Mesothelial cell of epicardium (in vitro differentiated cells): Measurements from ENCODE around the gene PPP2R2C. TPM values are rescaled to one million over a fixed set of nuclear protein-coding genes. Genes with fewer than 3 reads are reported as not detected.
A peak's percentile ranks its signal among the peaks of the same experiment; 100 is the strongest.

ENCODE experiments used
- DNase-seq, 2 experiments: peaks; one replicate each; pipeline ENCODE4 v3.0.0; 2021; ENCODE audit warnings: low spot score in 2 of 2; ENCODE audit not compliant: unreplicated experiment in 2 of 2
- H3K27ac Mint-ChIP-seq: 2 replicates; pipeline ENCODE4 v1.8.0; 2021; ENCODE audit warnings: mixed read lengths
- H3K27me3 Mint-ChIP-seq: 2 replicates; pipeline ENCODE4 v1.8.0; 2021; ENCODE audit warnings: low read depth, mixed read lengths
- H3K36me3 Mint-ChIP-seq: 2 replicates; pipeline ENCODE4 v1.8.0; 2021; ENCODE audit warnings: mixed read lengths
- H3K4me1 Mint-ChIP-seq: 2 replicates; pipeline ENCODE4 v1.8.0; 2021; ENCODE audit warnings: mixed read lengths
- H3K4me3 Mint-ChIP-seq: 2 replicates; pipeline ENCODE4 v1.8.0; 2021; ENCODE audit warnings: mild to moderate bottlenecking, moderate library complexity, mixed read lengths
- H3K9me3 Mint-ChIP-seq: 2 replicates; pipeline ENCODE4 v1.8.0; 2021; ENCODE audit warnings: mixed read lengths
- total RNA-seq: library from RNA; stranded (reverse); gene quantifications from 3 replicates; pipeline ENCODE4 v1.2.1, GENCODE V29; 2021
- TF ChIP-seq, protein P1 (sequence below): fragments of 200-600 bp; sonication (generic); IDR thresholded peaks from one replicate; pipeline ENCODE4 v1.5.0; 2021; ENCODE audit warnings: antibody characterized with exemption; ENCODE audit not compliant: unreplicated experiment

PPP2R2C gene
- total RNA-seq, 1 donor from 2014 or later, result 5.2 TPM

DNA sequence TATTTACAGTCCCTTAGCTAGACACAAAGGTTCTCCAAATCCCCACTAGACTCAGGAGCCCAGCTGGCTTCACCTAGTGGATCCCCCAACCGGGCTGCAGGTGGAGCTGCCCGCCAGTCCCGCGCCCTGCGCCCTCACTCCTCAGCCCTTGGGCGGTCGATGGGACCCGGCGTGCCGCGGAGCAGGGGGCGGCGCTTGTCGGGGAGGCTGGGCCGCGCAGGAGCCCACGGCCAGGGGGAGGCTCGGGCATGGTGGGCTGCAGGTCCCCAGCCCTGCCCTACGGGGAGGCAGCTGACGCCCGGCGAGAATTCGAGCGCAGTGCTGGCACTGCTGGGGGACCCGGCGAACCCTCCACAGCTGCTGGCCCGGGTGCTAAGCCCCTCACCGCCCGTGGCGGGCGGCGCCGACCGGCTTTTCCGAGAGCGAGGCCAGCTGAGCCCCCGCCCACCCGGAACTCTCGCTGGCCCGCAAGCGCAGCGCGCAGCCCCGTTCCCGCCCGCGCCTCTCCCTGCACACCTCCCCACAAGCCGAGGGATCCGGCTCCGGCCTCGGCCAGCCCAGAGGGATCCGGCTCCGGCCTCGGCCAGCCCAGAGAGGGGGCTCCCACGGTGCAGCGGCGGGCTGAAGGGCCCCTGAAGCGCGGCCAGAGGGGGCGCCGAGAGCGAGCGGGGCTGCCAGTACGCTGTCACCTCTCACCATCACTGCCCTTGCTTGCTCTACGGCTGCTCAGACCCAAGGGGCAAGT, 163.3 kb downstream of the PPP2R2C start:
- peaks cover 11% of the 10 kb centered on the region for H3K4me1 Mint-ChIP-seq
- H3K36me3 Mint-ChIP-seq, result peaks cover 1% of the 10 kb centered on the region
- H3K4me3 Mint-ChIP-seq, result peak overlapping the region; percentile 67
- H3K9me3 Mint-ChIP-seq, result peaks cover 3% of the 10 kb centered on the region
- peaks cover 12% of the 10 kb centered on the region for H3K27me3 Mint-ChIP-seq
- DNase-seq, result peak in 1 of 2 experiments; percentile 56
- H3K27ac Mint-ChIP-seq, result no peak overlapping the region
- TF ChIP-seq, protein P1, sequence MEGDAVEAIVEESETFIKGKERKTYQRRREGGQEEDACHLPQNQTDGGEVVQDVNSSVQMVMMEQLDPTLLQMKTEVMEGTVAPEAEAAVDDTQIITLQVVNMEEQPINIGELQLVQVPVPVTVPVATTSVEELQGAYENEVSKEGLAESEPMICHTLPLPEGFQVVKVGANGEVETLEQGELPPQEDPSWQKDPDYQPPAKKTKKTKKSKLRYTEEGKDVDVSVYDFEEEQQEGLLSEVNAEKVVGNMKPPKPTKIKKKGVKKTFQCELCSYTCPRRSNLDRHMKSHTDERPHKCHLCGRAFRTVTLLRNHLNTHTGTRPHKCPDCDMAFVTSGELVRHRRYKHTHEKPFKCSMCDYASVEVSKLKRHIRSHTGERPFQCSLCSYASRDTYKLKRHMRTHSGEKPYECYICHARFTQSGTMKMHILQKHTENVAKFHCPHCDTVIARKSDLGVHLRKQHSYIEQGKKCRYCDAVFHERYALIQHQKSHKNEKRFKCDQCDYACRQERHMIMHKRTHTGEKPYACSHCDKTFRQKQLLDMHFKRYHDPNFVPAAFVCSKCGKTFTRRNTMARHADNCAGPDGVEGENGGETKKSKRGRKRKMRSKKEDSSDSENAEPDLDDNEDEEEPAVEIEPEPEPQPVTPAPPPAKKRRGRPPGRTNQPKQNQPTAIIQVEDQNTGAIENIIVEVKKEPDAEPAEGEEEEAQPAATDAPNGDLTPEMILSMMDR, result no peak

DNA sequence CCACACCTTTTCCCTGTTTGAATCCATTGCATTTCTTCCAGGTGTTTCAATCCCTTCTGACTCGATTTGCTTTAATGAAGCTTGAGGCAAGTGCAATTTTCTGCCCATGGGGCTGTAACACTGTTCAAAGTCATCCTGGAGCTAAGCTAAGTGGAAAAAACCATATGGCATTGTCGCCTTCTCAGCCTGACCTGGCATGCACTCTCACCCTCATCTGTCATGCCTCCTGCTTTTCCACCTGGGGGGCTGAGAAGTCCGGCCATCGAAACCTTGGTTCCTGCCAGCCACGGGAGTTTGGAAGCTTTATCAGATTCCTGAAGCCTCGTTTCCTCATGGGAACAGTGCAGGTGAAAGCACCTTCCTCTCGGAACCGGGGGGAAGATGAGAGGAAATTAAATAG, 164.5 kb downstream of the PPP2R2C start:
- TF ChIP-seq, protein P1, result no peak
- peaks cover 12% of the 10 kb centered on the region for H3K27me3 Mint-ChIP-seq
- H3K27ac Mint-ChIP-seq, result no peak overlapping the region
- peaks cover 3% of the 10 kb centered on the region for H3K9me3 Mint-ChIP-seq
- peaks cover 1% of the 10 kb centered on the region for H3K36me3 Mint-ChIP-seq
- no peak overlapping the region for H3K4me3 Mint-ChIP-seq
- peaks cover 6% of the 10 kb centered on the region for H3K4me1 Mint-ChIP-seq
- no peak for DNase-seq

DNA sequence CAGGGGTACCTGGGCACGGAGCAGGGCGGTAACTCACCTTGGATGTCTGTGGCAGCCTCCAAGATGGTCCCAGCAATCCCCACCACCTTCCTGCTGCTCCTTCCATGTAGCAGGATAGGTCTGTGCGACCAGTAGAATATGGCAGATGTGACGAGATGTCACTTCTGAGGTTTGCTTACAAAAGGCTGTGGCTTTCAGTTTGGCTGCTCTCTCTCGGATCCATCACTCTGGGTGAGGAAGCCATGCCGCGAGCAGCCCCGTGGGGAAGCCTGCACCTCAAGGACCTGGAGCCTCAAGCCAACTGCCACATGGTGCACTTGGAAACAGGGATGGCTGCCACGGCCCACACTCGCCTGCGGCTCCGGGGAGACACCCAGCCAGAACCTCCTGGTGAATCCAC, 165.2 kb downstream of the PPP2R2C start:
- Mint-ChIP-seq H3K27ac (no peak overlapping the region), H3K4me3 (no peak overlapping the region), H3K27me3 (peaks cover 12% of the 10 kb centered on the region), H3K4me1 (no peaks in the 10 kb centered on the region), H3K9me3 (peaks cover 3% of the 10 kb centered on the region), H3K36me3 (peaks cover 8% of the 10 kb centered on the region)
- no peak for DNase-seq
- TF ChIP-seq, protein P1, result no peak

DNA sequence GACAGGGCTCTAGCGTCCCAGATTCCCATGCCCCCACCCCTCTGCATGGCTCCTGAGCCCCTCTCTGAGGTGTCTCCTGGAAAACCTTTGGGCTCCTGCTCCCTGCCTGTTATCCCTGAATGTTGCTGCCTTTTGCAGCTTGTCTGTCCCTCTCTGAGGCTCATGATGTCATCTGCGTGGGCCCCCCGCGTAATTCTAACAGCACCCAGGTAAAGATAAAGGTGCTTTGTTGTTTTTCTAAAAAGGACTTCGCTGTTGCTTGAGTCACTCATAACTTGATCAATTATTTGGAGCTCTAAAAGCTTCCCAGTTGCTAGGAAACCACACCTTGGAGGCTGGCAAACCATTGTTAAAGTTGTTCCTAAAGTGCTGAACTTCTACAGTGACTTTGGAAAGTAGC, 166.1 kb downstream of the PPP2R2C start:
- Mint-ChIP-seq H3K4me3 (no peak overlapping the region), H3K27ac (no peak overlapping the region), H3K9me3 (peaks cover 3% of the 10 kb centered on the region), H3K4me1 (no peaks in the 10 kb centered on the region), H3K27me3 (peaks cover 12% of the 10 kb centered on the region), H3K36me3 (peaks cover 14% of the 10 kb centered on the region)
- DNase-seq, result no peak
- TF ChIP-seq, protein P1, result no peak

DNA sequence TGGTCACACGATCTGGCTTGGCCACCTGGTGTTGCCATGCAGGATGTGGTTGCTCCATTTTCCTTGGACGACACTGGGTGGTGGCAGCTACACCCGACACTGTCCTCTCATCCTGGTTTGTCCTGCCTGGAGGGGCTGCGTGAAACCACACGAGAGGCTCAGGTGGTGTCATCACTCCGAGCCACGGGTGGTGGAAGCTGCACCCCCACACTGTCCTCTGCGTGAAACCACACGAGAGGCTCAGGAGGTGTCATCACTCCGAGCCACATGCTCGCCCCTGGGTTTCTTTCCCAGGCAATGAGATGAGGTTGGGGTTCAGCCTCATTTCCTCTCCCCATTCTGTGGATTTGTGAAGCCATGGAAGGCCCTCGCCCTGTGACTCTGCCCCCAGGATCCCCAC, 168.5 kb downstream of the PPP2R2C start:
- H3K4me3 Mint-ChIP-seq, result no peak overlapping the region
- no peaks in the 10 kb centered on the region for H3K4me1 Mint-ChIP-seq
- TF ChIP-seq, protein P1, result no peak
- no peak for DNase-seq
- H3K27ac Mint-ChIP-seq, result no peak overlapping the region
- H3K9me3 Mint-ChIP-seq, result peaks cover 3% of the 10 kb centered on the region
- H3K27me3 Mint-ChIP-seq, result peaks cover 5% of the 10 kb centered on the region
- H3K36me3 Mint-ChIP-seq, result peaks cover 22% of the 10 kb centered on the region
